ENCODE measurements around the gene GABRA4. TPM values are rescaled to one million over a fixed set of nuclear protein-coding genes. Genes with fewer than 3 reads are reported as not detected.

The GABRA4 gene
- total RNA-seq, 1 experiment from 2014 or later, result not detected

GRCh38 chr4:46922205-46922604 is 71.2 kb downstream of the GABRA4 start:
- Histone ChIP-seq H3K9ac (ENCODE audit: extremely low read depth, insufficient read length, low read length) (no peak overlapping the region), H4K8ac (replicated peaks; ENCODE audit: insufficient read length, low read depth, low read length) (no peak overlapping the region), H3K79me2 (ENCODE audit: insufficient read depth, low read length) (no peaks in the 10 kb centered on the region), H2BK15ac (ENCODE audit: low read depth, low read length) (no peak overlapping the region), H2BK20ac (ENCODE audit: low read depth, low read length, poor library complexity, severe bottlenecking) (no peak overlapping the region), H2BK5ac (ENCODE audit: insufficient read length, low read length) (no peak overlapping the region), H3K9me3 (ENCODE audit: control insufficient read depth, low read depth, low read length) (no peaks in the 10 kb centered on the region), H3K27me3 (ENCODE audit: insufficient read depth, low read length) (no peaks in the 10 kb centered on the region), H2BK12ac (ENCODE audit: insufficient read length, low read depth, low read length) (no peak overlapping the region), H3K23ac (ENCODE audit: insufficient read length, low read depth, low read length) (no peak overlapping the region), H3K14ac (ENCODE audit: insufficient read depth, low read length) (no peak overlapping the region), H3K23me2 (ENCODE audit: insufficient read length, low read depth, low read length, poor library complexity, severe bottlenecking) (no peaks in the 10 kb centered on the region), H4K91ac (ENCODE audit: insufficient read length, low read depth, low read length) (no peak overlapping the region), H4K5ac (ENCODE audit: insufficient read length, low read depth, low read length) (no peak overlapping the region), H2AK5ac (ENCODE audit: insufficient read length, low read length) (no peak overlapping the region), H2BK120ac (ENCODE audit: low read depth, low read length, poor library complexity, severe bottlenecking) (no peak overlapping the region), H4K20me1 (ENCODE audit: control insufficient read depth, insufficient read depth, insufficient read length) (no peaks in the 10 kb centered on the region), H3K18ac (ENCODE audit: insufficient read length, low read depth, low read length) (no peak overlapping the region), H3K27ac (ENCODE audit: insufficient read length, low read depth, low read length) (no peak overlapping the region), H3K4me2 (ENCODE audit: insufficient read depth, insufficient read length, low read length) (no peak overlapping the region), H3T11ph (ENCODE audit: low read length) (no peak overlapping the region), H3K79me1 (ENCODE audit: insufficient read depth, low read depth, low read length, poor library complexity, severe bottlenecking) (no peaks in the 10 kb centered on the region), H2AFZ (ENCODE audit: low read length) (no peak overlapping the region), H3K4me1 (ENCODE audit: insufficient read depth, low read length) (no peaks in the 10 kb centered on the region), H3K4ac (ENCODE audit: low read depth, low read length) (no peak overlapping the region), H3K56ac (ENCODE audit: insufficient read length, low read depth, low read length) (no peak overlapping the region)
- peaks cover 4% of the 10 kb centered on the region; the same call in 1 of the 2 replicates for H3K27me3 Mint-ChIP-seq (ENCODE audit: low read depth)
- no peaks in the 10 kb centered on the region for H3K9me3 Mint-ChIP-seq
- no CpG with 5 or more reads among the region's 3 CpGs for WGBS (ENCODE audit: extremely low coverage, insufficient read length, low lambda C conversion rate)
- no peak for DNase-seq
- H3K27ac Mint-ChIP-seq, result no peak overlapping the region
- H3K4me1 Mint-ChIP-seq, result no peaks in the 10 kb centered on the region
- no peak for TF ChIP-seq CTCF (conservative IDR thresholded peaks at IDR 0.05)
- no peak overlapping the region for H3K4me3 Mint-ChIP-seq
- no peaks in the 10 kb centered on the region for H3K36me3 Mint-ChIP-seq (ENCODE audit: insufficient read depth in 1 of 3, low read depth in 3 of 3)
